Activated CD8-positive, alpha-beta memory T cell treated with anti-CD3 and anti-CD28 coated beads for 48 hours (primary cell): ENCODE data around the gene RIF1.
A peak's percentile ranks its signal among the peaks of the same experiment; 100 is the strongest.

Source experiments
- DNase-seq, 3 experiments: peaks; one replicate each; pipeline ENCODE4 v3.0.0-alpha.2; 2020; ENCODE audit warnings: low read depth in 2 of 3, low spot score in 2 of 3

Gene RIF1, protein sequence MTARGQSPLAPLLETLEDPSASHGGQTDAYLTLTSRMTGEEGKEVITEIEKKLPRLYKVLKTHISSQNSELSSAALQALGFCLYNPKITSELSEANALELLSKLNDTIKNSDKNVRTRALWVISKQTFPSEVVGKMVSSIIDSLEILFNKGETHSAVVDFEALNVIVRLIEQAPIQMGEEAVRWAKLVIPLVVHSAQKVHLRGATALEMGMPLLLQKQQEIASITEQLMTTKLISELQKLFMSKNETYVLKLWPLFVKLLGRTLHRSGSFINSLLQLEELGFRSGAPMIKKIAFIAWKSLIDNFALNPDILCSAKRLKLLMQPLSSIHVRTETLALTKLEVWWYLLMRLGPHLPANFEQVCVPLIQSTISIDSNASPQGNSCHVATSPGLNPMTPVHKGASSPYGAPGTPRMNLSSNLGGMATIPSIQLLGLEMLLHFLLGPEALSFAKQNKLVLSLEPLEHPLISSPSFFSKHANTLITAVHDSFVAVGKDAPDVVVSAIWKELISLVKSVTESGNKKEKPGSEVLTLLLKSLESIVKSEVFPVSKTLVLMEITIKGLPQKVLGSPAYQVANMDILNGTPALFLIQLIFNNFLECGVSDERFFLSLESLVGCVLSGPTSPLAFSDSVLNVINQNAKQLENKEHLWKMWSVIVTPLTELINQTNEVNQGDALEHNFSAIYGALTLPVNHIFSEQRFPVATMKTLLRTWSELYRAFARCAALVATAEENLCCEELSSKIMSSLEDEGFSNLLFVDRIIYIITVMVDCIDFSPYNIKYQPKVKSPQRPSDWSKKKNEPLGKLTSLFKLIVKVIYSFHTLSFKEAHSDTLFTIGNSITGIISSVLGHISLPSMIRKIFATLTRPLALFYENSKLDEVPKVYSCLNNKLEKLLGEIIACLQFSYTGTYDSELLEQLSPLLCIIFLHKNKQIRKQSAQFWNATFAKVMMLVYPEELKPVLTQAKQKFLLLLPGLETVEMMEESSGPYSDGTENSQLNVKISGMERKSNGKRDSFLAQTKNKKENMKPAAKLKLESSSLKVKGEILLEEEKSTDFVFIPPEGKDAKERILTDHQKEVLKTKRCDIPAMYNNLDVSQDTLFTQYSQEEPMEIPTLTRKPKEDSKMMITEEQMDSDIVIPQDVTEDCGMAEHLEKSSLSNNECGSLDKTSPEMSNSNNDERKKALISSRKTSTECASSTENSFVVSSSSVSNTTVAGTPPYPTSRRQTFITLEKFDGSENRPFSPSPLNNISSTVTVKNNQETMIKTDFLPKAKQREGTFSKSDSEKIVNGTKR (N-terminal part only)

DNA sequence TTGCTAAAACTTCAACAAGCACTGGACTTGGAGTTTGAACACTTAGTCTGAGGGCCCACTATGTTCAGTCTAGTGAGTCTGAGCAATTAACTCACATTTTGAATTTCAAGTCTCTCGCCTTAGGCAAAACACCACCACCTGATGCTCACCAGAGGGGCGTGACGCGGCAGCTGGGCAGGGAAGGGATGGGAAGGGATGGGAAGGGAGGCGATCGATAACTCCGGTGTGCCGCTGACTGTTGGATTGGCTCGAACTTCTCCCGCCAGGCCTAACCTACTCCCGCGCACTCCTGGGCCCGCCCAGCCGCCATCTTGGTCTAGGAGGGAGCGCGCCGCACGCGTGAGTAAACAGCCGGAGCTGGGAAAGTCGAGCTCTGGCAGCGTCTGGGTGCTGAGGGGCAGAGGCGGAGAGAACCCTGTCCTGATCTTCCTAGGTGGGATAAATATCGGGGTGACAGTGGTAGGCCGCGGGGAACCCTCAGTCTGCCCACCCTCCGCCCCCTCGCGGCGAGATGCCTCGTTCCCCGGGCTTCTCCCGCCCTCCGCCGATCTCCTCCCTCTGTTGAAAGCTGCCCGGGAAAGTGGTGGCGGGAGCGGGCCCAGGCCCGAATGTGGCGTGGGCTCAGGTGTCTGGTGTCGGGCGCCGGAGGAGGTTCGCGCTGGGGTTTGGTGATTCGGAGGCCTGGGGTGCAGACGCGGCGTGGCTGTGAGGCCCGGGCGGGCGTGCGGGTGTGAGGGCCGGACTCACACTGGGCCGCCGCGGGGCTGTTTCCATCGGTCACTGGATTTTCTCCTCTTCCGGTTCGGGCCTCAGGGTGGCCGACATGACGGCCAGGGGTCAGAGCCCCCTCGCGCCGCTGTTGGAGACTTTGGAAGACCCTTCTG, at the start of gene RIF1:
Gene RIF1, plus strand, starts transcription at position 302 of the 884 bp plus-strand sequence. Its CDS starts 522 bp downstream, at position 824.
- DNase-seq = peak; percentile 54 to 66 (median 55)

DNA sequence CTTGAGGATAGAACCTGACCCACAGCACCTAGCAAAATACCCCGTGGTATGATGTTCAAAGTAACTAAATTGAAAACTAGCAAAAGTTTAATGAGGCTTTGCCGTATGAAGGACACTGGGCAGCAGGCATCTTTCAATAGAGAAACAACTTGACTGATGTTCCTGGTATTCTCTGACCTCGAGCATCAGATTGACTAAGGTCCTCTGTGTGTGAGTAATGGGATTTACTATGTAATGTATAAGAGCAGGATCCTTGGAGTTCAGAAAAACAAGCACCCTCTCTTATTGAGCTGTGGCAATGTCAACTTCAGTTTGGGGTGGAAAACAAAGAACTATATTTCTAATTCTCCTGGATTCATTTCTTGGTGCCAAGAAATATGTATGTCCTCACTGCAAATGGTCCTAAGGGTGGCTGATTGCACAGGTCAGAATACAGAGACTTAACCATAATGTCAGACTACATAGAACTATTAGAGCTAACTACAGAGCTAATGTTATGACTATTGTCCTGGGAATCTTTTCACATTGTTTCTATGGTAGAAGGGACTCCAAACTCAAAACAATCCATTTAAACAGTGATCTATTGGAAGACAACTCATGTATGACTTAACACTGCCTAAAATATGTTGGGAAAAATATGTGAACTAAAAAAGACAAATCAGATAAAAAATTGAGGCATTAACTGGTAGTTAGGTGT, 47.9 kb upstream of the RIF1 start:
- DNase-seq = no peak

DNA sequence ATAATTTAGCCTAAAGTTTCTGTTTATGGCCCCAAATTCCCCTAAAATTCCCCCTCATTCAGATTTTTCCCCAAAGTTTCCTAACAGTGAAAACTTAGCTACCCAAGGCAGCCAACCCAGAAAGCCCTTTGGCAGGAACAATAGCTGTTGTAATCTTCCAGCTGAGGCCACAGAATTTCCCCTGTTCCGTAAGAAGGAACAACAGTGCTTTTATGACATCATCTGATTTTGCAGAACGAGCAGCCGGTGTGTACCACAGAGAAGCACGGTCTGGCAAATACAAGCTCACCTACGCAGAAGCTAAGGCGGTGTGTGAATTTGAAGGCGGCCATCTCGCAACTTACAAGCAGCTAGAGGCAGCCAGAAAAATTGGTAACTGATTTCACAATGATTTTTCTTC, 46.0 kb upstream of the RIF1 start:
- no peak for DNase-seq

DNA sequence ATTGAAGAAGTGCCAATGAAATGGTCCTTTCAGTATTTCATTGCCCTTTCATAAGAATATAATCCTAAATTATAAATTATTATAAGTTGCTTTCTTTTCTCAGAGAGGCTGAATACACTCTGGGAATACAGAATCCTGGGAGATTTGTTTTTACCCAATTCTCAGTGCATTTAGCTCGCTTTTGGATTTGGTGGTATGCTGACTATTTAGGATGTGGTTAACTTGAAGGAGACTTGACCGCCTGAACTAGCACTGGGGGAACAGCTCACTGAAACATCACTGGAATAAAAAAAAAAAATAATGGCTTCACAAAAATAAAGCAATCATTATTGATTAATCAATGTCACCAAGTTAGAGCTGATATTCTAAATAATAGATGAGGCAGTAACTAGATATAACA, 42.1 kb upstream of the RIF1 start:
- DNase-seq = no peak

DNA sequence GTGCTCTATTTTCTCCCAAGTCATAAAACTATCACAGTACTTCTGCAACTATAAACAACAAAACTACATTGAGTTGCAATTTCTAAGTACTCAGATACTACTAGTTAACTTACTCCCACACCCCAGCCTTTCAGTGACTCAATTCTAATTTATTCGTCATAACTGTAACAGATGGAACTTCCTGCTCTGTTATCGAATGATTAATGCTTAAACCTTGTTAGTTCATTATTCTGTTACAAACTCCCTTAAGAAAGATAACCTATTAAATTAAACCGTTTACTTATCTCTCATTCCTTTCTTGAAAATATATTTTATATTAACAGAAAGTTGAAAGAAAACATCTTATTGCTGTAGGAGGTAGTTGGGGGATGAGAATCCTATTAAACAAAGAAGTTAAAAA, 35.3 kb upstream of the RIF1 start:
- DNase-seq = no peak

DNA sequence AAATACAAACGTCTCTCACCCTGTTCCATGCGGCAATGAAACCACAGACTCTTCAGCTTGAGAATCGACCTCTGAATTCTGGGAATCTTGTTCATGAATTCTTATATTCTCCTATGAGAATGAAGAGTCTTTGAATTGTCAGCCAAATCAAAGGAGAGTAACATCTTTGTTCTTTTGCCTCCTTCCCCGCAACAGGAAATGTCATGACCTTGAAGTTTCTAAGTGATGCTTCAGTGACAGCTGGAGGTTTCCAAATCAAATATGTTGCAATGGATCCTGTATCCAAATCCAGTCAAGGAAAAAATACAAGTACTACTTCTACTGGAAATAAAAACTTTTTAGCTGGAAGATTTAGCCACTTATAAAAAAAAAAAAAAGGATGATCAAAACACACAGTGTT, 30.5 kb upstream of the RIF1 start:
- DNase-seq = no peak

DNA sequence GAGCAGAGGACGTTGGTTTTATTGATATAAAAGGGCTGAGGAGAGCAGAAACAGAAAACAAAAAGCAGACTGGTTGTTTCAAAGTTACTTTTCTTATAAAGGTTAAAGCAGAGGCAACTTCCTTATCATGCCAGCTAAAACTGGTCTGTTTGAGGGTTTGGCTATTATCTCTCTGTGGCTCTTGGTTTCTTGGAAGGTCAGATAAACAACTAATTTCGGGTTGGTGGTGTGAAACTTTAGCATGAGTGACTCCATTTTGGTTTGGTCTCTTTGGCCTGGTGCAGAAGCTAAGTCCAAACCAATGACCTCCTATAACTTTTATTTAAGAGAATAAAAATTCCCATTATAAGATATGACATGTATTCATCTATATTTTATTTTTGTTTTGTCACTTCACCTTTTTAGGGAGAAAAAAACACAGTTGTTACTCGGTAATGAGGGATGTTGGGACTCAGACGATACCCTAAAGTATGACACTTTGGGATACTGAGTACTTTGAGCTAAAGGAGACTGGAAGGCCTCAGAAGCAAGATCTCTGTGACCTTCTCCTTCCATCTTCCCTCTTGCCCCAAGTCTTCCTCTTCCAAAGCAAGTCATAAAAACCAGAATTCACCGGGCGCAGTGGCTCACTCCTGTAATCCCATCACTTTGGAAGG, 29.0 kb upstream of the RIF1 start:
- DNase-seq = no peak

DNA sequence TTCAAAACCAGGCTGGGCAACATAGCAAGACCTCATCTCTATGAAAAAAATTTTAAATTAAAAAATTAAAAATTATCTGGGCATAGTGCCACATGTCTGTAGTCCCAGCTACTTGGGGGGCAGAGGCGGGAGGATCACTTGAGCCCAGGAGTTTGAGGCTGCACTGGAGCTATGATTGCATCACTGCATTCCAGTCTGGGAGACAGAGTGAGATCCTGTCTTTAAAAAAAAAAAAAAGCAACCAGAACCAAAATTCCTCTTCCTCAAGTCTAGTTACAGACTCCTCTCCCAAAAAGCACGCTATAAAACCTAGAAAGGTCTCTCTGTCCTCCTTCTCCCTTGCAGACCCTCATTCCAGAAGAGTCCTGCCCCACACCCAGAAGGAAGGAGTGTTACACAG, 28.4 kb upstream of the RIF1 start:
- no peak for DNase-seq

DNA sequence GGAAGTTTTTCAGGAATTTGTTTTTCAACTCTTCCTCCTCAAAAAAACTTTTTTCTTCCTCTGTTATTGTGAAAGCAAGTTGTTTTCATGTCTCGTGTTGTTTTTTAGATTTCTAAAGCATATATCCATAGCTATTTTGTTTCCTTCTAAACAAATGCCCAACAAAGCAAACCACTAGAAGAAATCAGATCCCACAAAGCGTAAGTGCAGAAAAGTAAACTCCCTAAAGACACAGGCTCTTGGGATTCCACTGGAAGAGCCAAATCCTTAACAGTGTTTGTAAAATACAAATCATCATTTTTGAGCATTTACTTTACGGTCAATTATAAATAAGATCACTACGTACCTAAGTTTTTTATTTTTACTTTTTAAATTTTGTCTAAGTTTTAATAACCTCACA, 21.7 kb upstream of the RIF1 start:
- no peak for DNase-seq

DNA sequence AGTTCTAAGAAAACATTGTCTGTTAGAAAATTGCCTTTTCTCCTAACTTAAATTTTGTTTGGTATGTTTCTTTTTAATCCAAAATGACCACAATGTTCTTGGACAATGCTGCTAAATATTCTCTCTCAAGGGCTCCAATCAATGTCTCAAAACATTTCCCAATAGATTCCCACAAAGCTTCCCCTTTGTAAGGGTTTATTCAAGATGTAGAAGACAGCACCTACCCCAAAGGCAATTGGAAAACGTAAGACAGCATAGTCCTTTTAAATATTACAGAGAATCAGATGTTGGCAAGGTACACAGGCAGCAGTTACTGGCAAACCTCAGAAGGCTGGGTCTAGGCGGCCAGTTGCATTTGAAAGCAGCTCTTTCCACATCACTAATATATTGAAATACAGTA, 18.3 kb upstream of the RIF1 start:
- no peak for DNase-seq

DNA sequence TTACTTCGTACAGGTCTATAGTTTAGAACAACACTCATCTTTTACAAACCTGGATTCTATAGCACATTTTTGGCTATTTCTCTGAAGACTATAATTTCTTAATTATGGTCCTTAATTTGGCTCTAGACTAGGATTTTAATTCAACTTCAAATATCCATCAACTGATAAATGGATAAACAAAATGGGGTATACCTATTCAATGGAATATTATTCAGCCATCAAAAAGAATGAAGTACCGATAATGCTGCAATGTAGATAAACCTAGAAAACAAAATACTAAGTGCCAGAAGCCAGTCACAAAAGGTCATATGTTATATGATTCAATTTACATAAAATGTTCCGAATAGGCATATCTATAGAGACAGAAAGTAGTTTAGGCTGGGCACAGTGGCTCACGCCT, 15.2 kb upstream of the RIF1 start:
- DNase-seq = no peak

DNA sequence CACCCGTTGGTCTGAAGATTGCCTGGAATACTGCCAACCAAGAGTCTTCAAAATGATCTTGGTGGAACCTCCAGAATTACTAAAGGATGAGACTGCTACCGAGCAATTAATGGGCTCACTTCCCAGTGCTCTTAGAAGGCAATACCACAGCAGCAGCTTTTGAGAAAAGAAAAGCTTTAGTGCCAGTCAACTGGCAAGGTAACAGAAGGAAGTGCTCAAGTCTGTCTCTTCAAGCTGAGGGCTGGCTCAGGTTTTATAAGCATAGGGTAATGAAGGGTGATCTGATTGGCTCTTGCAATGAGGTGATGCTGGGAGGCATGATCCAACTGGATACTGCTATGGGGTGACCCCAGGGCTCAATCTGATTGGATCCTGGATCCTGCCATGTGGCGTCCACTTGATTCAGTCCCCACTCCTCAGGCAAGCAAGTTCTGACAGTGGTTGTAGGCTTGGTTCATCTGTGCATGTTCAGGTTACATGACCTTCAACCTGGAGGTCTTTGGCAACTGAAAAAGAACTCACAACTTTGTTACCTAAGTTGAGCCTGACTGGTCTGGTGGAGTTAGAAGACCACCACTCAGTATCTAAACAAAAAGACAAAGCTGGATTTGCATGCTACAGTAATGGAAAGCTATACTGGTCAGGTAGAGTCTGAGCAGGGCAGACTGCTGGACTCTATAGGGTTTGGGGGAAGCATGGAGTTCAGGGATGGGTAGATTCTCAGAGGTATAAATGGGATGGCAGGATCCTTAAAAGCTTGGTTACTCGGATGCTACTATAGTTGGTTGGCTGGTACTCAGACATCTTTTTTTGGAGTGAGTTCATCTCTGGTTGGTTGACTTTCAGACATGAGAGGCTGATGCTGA, 14.0 kb upstream of the RIF1 start:
- DNase-seq = no peak

DNA sequence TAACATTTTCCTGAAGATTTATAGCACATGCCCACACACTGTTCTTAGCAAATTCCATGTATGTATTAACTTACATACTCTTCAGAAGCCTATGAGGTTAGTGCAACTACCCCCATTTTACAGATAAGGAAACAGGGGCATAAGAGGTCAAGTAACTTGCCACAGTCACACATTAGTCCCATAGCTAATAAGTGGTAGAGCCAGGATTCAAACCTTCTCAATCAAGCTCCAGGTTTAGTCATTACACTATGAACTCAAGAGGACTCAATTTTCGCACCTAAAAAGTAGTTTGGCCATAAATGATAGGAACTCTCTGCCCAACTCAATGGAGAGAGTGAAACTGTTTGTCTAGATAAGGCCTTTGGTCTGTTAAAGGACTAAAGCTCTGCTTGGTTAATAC, 9.7 kb upstream of the RIF1 start:
- no peak for DNase-seq

DNA sequence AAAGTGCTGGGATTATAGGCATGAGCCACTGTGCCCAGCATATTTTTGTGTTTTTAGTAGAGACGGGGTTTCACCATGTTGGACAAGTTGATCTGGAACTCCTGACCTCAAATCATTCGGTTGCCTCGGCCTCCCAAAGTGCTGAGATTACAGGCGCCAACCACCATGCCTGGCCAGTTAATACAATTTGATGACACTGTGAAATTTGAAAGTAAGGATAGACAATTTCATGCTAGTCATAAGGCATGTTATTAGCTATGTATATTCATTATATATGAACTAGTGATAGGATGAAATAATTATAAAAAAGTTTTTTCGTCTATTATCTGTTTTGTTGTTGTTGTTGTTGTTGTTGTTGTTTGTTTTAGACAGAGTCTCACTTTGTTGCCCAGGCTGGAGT, 8.6 kb upstream of the RIF1 start:
- no peak for DNase-seq

DNA sequence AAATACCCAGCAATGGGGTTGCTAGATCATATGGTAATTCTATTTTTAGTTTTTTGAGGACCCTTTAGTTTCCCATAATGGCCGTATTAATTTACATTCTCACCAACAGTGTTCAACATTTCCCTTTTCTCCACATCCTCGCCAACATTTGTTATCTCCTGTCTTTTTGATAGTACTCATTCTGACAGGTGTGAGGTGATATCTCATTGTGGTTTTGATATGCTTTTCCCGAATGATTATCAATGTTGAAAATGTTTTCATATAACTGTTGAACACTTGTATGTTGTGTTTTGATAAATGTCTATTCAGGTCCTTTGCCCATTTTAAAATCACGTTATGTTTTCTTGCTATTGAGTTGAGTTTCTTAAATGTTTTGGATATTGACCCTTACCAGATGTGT, 5.8 kb upstream of the RIF1 start:
- no peak for DNase-seq

DNA sequence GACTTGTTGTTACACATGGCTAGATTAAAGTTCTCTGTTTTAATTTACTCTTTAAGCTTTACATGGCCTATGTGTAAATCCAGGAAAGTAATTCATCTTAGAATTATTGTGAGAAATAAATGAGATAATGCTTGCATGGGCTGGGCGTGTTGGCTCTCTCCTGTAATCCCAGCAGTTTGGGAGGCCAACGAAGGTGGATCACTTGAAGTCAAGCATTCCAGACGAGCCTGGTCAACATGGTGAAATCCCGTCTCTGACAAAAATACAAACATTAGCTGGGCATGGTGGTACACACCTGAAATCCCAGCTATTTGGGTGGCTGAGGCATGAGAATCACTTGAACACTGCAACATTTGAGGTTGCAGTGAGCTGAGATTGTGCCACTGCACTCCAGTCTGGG, 4.3 kb upstream of the RIF1 start:
- DNase-seq = no peak

DNA sequence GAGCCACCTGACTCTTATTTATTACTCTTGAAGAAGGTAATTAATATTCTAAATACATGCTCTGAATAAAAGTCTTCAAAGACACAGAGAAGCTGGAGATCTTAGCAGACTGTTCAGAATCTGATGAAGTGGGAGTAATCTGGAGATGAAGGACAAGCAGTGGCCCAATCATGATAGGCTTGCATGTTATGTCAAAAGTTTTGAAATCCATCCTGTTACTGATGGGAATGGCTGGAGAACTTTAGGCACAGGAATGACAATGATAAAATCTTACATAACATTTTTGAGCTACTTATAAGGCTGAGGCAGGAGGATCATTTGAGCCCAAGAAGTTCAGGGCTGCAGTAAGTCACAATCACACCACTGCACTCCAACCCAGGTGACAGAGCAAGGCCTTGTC, 2.4 kb upstream of the RIF1 start:
- DNase-seq = no peak

DNA sequence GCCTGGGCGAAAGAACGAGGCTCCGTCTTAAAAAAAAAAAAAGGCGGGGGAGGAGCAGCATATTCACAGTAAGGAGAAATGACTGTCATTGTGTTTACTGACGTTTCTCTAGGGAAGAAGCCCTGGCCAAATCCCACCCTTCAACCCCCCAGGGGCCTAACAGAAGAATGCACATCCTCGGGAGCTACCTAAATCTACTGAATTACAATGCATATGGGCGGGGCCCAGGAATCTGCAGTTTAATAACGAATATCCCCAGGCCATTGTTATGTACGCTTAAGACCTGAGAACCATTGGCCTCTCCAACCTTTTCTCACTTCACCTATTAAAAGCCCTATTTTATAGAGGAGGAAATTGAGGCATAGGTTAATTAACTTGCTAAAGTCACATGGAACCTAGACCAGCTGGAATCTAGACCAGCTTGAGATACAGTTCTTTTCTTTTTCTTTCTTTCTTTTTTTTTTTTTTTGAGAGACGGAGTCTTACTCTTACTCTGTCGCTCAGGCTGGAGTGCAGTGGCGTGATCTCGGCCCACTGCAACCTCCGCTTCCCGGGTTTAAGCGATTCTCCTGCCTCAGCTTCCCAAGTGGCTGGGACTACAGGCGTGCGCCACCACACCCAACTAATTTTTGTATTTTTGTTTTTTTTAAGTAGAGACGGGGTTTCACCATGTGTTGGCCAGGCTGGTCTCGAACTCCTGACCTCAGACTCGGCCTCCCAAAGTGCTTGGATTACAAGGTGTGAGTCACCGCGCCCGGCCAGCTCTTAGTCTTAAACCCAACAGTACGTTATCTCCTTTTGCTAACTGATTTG, 708 bp upstream of the RIF1 start:
- DNase-seq = no peak
